SK-N-SH treated with all-trans-retinoic acid at 6 μM for 48 hours (cell line): ENCODE results near the gene ALPL.

Source experiments
- PPARA ChIP-seq: fragments of 250-450 bp; sonication (Bioruptor Pico); IDR thresholded peaks from 2 replicates; pipeline ENCODE4 v1.5.0; 2020; ENCODE audit warnings: mild to moderate bottlenecking, borderline replicate concordance
- RARB ChIP-seq: fragments of 250-450 bp; sonication (Bioruptor Pico); IDR thresholded peaks from 2 replicates; pipeline ENCODE4 v1.8.0; 2021; ENCODE audit warnings: mild to moderate bottlenecking, moderate library complexity
- SNAI2 ChIP-seq: fragments of 250-450 bp; sonication (Bioruptor Pico); IDR thresholded peaks from 2 replicates; pipeline ENCODE4 v1.5.0; 2020; ENCODE audit warnings: mild to moderate bottlenecking, moderate library complexity
- ZNF565 ChIP-seq: fragments of 450-650 bp; formaldehyde crosslinking; conservative IDR thresholded peaks from 2 replicates; pipeline ENCODE4 v1.5.0; 2020; ENCODE audit warnings: low read depth, mild to moderate bottlenecking, moderate library complexity

DNA sequence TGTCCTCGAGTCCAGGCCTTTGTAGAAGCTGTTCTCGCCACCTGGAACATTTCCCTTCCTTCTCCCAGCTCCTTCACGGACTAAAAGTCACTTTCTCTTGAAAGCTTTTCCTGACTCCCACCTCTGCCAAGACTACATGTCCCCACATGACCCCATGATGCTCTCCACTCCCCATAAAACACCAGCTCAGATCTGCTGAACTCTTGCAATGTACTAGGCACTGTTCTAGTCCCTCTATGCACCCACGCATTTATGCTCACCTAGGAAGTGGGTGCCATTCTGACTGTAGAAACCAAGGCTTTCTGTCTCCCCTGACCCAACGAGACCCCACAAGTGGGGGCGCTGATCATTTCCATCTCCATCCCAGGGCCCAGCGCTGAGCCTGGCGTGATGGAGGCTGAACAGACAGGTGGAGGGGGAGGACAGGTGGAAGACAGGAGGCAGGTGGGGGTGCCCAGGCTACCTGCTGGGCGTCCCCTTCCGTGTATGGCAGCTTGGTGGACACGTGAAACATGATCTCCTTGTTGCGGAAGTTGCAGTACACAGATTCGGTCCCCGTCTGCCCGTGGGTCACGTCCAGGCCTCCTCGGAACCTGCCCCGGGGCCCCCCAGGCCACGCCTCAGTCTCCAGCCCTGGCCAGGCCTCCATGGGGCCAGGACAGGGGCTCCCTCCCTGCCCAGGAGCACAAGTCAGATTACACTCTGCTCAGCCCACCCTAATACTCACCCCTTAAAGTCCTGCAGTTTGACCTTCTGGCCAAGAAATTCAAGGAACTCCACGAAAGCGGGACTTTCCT, 102.0 kb downstream of the ALPL start:
- no peak for TF ChIP-seq RARB (CRISPR knock-in tag)
- TF ChIP-seq ZNF565: no peak
- TF ChIP-seq SNAI2 (CRISPR knock-in tag): no peak
- no peak for TF ChIP-seq PPARA
